Vagina (tissue), 2 donors: ENCODE measurements around the gene STXBP5.

Experiments
- CTCF ChIP-seq, 3 experiments: fragments of 450-650 bp in 2 of 3; fragments of 200-600 bp in 1 of 3; sonication (generic) in 1 of 3; IDR thresholded peaks; one replicate each; pipeline ENCODE4 v1.5.1; 2017 to 2019; ENCODE audit warnings: antibody characterized with exemption in 3 of 3, mild to moderate bottlenecking in 2 of 3, moderate library complexity in 2 of 3
- POLR2AphosphoS5 ChIP-seq, 2 donors: sonication (generic); formaldehyde crosslinking; IDR thresholded peaks; one replicate each; pipeline ENCODE4 v1.9.0; 2017; ENCODE audit warnings: antibody characterized with exemption in 2 of 2, mild to moderate bottlenecking in 2 of 2, low read depth in 1 of 2; ENCODE audit not compliant: insufficient read depth in 1 of 2

- TF ChIP-seq POLR2AphosphoS5 (IDR thresholded peaks at IDR 0.05; ENCODE audit: insufficient read depth in 1 of 2, low read depth in 1 of 2) (no peak), CTCF (IDR thresholded peaks at IDR 0.05) (no peak)
These were observed 64.0 kb downstream of the STXBP5 start for GRCh38 chr6:147268254-147268653.
